Eye (tissue), 1 donor: Measurements from ENCODE around the gene OSBPL3.

Experiments used
- DNase-seq: peaks from one replicate; pipeline ENCODE4 v3.0.0-alpha.2; 2015

Gene OSBPL3

DNA sequence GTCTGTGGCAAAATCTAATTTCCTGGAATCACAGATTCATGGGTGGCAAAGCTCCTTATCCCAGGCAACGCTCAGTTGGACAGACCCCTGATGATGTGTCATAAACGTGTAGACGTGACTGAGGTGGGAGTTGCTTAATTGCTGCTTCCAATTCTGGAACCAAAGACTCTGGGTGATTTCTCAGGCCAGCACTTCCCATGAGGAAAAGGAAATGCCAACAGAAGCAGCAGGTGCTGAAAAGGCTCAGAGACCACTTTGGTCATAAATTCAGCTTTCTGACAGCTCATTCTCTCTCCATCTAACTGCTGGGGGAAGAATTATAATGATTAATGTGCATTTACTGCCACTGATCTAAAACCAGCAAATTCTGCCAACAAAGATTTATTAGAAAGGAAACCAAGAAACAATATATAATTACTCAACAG, 88.7 kb downstream of the OSBPL3 start:
- DNase-seq: peak; percentile 21

DNA sequence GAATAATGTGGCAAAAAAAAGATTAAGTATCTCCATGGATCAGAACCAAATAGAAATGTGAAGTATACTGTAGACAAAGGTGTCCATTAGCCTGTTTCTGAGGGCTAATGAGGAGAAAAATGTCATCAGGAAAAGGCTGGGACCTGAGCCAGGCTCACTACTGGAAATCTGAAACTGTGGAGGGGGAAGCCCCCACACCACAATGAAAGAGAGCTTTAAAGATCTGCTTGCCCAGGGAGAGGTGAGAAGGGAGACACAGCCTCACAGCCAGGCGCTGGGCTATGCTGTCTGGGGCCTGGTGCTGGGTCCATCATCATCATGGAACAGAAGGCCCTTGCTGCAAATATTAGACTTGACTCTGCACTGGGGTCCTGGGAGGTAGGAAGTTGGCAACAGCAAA, 90.4 kb downstream of the OSBPL3 start:
- no peak for DNase-seq

DNA sequence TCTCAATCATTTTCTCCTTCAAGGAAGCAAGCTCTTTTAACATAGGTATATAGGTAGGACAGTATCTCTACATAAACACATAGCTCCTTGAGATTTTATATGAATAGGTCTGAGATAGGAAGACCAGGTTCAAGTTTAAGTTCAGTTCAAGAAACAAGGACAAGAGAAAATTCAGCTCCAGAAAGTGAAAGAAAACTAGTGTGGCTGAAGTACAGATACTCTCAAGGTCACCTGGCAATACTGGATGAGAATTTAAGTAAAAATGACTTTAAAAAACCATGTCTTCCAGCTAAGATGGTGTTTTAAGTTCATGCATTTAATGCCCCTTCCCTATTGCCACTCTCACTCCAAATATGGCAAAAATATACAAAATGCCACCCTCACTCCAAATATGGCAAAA, 91.3 kb downstream of the OSBPL3 start:
- DNase-seq: no peak

DNA sequence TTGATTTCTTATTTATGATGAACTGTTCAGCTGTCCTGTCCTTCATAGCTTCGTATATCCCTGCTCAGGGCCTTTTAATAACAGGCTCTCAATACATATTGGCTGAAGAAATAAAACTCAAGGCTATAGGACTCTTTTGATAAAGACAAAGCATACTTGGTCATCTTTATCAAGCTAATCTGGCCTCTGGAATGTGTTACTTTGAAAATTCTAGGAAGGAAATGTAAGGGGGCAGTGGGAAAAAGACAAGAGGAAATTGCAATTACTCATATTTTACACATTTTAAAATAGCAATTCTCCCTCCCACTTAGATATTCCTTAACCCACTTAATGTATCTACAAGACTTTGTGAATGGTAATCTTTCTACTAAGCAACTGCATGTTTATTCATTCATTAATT, 94.3 kb downstream of the OSBPL3 start:
- DNase-seq: no peak

DNA sequence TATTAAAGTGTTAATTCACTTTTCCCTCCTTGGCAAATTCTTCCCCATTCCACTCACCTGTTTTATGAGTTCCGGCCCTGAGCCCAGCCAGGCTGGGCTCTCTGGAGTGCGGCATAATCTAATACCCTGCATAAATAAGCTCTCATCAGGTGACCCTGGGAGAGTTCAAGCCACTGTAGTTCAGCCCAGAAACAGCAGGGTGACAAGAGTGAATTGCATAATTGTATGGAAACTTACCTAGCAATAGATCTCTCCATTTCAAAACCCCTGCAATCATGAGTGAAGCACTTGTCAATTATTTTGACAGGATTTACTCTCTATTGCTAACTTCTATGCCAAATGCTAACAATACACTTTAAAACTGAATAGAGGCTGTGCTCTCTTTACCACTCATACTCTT, 94.7 kb downstream of the OSBPL3 start:
- no peak for DNase-seq

DNA sequence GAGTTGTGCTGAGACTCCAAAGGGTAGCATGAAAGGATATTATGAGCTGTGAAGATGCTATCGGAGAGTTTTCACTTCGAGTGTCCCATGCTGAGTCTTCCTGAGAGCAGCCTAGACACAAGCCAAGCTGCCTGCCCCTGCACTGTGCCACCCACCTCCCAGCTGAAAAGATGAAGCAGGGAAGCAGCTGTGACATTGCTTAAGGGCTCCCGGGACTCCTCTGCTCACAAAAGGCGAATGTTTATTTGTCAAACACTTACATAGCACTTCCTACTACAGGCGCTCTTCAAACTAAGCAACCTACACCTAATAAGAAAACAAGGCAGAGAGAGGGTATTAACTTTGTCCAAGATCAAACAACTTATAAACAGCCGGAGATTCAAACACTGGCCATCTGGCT, 95.6 kb downstream of the OSBPL3 start:
- DNase-seq: peak; percentile 28

DNA sequence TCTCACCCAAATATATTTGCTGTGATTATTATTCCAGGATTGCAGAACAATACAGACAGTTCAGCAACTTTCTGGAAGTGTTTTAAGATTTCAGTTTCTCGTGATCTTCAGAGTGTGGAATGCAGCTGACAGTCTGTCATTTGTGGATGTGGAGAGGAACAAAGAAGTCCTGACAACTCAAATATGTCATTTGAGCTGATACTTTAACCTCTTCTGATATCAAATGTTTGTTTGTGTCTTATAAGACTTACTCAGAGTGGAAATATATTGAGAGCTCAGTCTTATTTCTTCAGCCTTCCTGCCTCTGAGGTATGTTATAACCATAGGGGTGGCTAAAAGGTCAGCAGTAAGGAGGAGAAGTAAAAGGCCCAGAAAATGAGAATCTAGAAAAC, 96.4 kb downstream of the OSBPL3 start:
- DNase-seq: peak; percentile 56

DNA sequence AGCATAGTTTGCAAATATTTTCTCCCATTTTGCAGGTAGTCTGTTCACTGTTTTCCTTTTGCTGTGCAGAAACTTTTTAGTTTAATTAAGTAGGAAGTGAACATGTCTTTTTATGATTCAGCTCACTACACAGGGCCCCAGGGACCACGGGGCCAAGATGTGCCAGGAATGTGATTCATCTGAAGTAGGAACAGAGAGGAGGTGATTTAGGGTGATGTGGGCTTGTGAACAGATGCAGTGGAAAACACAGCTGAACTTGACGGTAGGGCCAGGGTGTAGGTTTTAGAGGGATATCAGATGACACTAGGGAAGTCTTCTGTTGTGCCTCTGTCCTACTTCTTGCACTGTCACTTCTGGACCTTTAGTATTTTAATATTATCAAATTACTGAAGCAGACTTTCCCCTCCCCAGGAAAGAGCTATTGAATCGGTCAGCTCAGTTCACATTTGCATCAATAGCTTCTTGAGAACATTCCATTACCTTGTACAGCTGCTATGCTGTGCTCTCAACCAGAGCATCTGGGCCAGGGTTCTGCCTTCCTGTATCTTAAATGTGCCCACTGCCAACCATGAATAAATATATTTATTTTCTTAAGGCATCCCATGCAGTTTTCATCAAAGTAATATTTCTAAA, 96.9 kb downstream of the OSBPL3 start:
- peak; percentile 36 for DNase-seq

DNA sequence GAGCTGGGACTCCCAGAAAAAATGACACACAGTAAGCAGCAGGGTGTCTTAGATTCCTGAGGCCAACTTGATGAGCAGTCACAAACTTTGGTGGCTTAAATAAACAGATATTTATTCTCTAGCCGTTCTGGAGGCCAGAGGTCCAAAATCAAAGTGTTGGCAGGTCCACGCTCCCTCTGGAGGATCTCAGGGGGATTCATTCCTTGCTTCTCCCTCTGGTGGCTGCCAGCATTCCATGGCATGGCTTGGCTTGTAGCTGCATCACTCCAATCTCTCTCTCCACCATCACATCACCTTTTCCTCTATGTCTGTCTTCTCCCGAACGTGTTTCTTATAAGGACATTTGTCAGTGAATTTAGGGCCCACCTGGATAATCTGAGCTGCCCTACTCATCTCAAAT, 98.4 kb downstream of the OSBPL3 start:
- no peak for DNase-seq

DNA sequence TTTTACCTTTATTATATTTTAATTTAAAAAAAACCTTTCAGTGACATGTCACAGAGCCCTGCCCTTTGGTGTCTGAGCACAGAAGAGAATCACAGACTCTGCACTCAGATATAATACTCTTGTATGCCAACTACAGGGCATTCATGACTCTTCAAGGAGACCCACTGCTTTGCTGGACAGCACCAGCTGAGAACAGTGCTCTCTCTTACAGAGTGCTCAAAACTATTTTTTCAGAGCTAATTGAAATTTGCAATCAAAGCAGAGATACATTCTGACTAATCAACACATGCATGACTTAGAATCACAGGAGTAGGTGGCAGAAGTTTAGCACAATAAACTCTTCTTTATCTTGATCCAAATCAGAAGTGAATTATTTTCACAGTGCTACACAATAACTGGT, 99.1 kb downstream of the OSBPL3 start:
- no peak for DNase-seq

DNA sequence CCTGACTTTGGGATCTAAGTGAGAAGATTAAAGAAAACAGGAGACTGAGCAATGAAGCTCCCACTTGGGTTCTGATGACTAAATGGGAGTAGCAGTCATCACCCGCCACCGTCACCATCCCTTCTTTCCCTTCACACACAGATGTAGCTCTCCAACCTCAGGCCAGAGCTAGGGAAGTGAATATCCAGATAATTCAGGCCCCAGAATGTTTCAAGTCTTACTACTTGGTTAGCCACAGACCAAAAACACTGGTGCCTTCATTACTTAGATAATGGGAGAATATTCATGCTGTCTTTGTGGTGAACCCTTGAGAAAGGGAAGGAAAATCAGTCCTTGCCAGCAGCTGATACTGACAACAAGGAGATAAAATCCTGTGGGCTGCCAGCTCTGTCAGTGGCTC, 100.7 kb downstream of the OSBPL3 start:
- DNase-seq: no peak

DNA sequence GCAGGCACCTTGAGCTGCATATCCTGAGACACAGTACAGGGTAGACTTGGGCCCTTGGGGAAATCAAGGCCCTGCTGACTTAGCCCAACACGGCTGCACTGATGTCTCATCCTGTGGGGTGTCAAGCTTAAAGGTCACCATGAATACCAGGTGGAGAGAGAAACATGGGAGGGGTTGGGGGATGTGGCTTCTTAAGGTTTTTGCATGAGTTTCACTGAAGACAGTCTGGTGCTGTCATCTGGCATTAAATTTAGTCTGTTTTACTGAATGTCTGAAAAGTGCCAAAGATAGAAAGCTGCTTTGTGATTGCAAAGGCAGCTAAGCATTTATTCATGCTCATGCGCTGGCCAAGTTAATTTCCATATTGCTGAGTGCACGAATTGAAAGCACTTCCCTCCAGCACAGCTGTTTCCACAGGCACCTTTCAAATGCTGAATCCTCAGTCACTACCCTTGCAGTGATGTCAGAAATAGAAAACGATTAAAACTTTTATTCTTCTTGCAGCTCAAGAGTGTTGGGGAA, 102.1 kb downstream of the OSBPL3 start:
- peak; percentile 30 for DNase-seq

DNA sequence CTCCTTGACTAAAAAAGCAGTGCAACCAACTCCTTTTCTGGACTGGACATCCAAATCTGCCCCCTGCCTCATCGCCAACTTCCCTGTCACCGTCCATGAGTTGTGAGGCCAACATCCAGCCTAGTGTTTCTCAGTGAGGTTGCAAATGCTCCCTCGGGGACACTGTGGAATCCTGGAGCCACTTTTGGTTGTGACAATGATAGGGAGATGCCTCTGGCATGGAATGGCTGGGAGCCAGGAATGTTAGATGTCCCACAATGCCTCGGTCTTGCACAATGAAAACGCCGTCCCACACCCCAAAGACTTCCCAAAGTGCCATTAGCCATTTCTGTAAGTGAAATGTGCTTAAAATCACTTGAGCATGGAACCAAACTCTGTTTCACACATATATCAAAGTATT, 105.2 kb downstream of the OSBPL3 start:
- DNase-seq: no peak

DNA sequence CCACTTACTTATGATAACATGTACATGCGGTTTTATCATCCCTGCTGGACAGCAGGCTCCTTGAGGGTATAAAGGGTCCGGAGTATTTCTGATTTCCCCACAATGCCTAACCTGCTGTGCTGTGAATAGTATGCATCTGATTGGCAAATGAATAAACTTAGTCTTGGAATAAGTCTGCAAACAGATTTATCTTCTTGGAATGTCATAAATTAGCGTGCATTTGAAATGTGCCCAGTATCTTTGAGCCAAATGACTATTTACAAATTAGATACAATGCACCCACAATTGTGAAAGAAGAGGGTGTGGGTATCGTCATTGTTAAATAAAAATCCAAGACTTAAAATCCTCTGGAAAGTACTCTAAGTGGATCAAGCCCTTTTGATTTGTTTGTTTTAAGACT, 106.0 kb downstream of the OSBPL3 start:
- DNase-seq: no peak

DNA sequence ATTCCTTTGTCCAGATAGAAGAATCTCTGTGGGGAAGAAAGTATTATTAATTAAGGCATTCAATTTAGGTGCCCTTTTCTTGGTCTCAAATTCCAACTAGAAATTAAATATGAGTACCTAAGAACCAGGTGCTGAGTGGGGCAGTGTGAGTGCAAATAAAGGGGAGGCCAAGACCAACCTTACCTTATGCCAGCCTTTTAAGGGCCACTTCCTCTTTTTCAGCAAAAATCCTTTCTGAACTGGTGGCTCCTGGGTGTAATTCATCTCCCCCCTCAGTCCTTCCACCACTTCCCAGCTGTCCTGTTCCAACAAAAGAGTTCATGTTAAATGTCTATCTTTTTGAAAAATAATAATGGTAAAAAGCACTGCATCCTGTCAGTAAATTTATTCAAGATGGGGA, 108.2 kb downstream of the OSBPL3 start:
- no peak for DNase-seq

DNA sequence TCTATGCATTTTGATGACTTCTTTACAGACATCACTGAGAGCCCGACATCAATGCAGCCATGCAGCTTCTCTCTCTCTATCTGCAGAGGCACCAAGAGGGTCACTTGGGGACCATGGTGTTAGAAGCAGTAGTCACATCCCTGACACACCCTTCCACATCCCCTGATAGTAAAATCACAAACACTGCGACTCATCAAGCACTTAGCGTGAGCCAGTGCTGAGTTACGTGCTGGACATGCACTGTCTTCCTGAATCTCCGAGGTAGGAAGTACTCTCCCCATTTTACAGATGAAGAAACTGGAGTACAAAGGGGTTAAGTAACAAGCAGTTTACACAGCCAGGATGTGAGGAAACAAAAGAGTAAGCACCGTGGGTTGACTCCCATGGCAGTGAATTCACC, 109.2 kb downstream of the OSBPL3 start:
- DNase-seq: no peak

DNA sequence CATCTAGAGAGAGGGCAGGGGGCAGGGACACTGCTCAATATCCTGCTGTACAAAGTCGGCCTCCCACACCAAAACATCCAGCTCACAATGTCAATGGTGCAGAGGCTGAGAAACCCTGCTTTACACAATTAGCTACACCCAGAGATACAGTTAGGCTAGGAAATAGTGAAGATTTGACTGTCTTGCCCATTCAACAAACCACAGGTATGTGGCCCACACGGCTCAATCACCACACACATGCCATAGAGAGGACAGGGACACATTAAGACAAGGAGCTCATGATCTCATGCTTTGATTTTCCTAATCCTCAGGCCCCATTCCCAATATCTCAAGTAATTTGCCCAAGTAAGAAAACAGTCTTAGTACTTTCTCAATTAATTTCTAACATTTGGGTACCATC, 110.4 kb downstream of the OSBPL3 start:
- DNase-seq: no peak

DNA sequence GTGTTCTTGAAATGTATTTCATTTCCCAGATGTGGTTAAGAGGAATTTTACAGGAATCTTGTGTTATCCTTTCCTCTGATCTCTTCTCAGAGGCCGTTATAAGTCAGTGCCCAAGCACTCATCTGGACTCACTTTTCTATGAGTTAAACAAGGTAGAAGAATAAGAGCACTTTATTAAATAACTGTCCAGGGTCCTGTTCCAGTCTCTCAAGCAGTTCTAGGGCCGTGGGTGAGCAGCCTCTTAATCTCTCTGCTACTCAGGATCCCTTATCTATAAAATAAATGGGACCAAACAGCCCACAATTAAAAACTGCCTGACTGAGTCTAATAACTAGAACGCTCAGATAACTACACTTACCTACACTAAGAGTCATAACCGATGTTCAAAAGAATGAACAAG, 111.2 kb downstream of the OSBPL3 start:
- no peak for DNase-seq

DNA sequence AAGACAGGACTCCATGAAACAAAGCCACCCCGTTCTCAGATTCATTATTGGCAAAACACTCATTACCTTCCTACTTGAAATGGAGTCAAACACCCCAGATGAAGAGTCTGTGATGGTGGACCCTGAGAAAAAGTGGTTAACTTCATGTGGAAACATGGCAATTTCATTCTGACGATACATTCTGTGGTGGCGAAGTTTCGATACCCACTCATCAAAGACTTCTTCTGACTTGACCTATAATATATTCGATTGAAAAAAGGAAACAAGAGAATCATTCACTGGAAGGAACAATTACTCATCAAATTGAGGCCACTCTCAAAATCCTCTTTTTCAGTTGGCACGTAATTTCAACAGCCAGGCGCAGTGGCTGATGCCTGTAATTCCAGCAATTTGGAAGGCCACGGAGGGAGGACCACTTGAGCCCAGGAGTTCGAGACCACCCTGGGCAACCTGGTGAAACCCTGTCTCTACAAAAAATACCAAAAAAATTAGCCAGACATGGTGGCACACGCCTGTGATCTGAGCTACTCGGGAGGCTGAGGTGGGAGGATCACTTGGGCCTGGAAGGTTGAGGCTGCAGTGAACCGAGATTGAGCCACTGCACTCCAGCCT, 113.9 kb downstream of the OSBPL3 start:
- DNase-seq: no peak

DNA sequence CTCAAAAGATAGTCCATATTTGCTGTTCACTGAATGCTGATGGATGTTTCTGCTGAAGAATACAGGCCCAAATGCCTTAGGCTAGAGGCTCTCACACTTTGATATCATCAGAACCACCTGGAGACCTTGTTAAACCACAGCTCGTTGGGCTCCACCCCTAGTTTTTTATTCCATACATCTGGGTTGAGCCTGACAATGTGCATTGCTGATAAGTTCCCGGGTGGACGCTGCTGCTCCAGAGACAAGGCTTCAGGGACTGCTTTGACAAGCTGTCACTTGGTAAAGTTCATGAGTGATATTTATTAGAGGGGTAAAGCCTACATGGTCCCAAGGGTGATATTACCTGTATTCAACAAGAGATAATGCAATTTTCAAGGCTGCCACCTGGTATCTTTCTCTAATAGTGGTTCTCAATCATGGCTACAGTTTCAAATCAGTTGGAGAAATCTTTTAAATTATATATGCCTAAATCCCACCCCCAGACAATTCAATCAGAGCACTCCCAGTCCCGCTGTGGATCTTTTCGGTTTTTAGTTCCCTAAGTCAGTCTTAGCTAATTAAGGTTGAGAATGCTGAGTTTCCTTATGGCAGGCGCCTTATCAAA, 115.7 kb downstream of the OSBPL3 start:
- no peak for DNase-seq

DNA sequence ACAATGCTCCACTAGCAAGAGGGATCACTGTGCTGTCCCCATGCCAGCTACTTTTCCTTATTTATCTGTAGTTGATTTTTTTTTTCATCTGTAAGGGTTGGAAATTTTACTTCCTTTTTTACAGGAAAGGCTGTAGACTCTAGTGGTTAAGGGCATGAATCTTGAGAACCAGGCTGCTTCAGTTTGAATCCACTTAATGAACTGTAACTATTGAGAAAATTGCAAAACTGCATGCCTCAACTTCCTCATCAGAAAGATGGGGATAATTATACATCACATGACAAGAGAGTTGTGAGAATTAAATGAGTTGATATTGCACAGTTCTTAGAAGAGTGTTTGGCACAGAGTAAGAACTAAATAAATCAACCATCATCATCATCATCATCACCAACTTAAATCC, 116.4 kb downstream of the OSBPL3 start:
- no peak for DNase-seq

DNA sequence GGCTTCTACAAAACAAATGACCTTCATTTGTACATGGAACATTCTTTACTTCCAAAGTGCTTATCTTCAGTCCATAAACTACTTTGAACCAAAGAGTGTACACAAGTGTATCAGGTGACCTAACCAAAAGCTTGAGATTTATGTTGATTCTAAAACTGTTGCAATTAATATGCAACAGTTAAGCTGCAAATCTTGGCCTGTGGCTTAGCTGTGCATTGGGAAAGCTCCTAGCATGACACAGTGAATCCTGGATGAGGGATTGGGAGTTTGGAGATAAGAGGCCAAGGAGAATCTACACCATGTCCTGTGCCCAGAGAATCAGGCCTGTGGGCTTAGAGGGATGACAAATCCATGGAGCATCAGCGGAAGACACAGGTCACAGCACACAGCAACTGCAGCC, 117.5 kb downstream of the OSBPL3 start:
- no peak for DNase-seq

DNA sequence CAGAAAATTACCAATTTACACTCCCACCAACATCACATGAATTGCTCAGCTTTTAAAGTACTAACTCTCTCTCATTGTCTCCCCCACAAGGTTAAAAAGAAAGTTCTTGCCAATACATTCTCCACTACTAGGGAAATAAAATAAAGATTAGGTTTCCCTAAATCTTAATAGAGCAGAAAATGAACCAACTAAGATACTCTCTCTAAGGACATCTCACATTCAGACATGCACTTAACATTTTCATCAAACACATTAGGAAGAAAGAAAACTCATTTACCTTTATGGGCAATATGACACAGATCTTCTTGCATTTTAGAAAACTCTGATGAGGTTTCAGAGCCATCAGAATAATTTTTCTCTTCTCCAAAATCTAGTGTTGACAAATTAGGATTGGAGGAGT, 118.6 kb downstream of the OSBPL3 start:
- no peak for DNase-seq

DNA sequence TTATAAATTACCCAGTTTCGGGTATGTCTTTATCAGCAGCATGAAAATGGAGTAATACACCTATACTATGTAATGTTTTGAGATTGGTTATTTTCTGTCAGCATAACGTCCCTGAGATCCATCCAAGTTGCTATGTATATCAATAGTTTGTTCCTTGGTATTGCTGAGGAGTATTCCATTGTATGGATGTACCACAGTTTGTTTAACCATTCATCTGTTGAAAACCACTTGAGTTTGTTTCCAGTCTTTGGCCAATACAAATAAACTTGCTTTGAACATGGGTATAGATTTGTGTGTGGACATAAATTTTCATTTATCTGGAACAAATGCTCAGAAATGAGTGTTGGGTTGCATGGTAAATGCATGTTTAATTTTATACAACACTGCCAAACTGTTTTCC, 119.4 kb downstream of the OSBPL3 start:
- no peak for DNase-seq
